Neural progenitor cell (in vitro differentiated cells): ENCODE data around the gene PPY.

ENCODE experiments used
- CTCF ChIP-seq: fragments of 200-600 bp; sonication (generic); IDR thresholded peaks from 2 replicates; pipeline ENCODE4 v1.5.1; 2017; ENCODE audit warnings: antibody characterized with exemption, mild to moderate bottlenecking
- EZH2phosphoT487 ChIP-seq: fragments of 200-600 bp; sonication (generic); IDR thresholded peaks from 2 replicates; pipeline ENCODE4 v1.6.1; 2017; ENCODE audit warnings: antibody characterized with exemption

GRCh38 chr17:43917016-43917347 is 25.3 kb downstream of the PPY start:
- TF ChIP-seq CTCF (no peak), EZH2phosphoT487 (no peak)
